HG03469 (cell line): ENCODE data around the gene PDCD1.
"Not testable (repeated sequence)": the region's sequence is repeated elsewhere in the genome, so short reads cannot be mapped to it uniquely, and the experiment has no call there.

Experiments used
- ATAC-seq: cut with Tn5 transposase; IDR thresholded peaks from one replicate; pipeline ENCODE4 v1.9.1; 2021; ENCODE audit warnings: mild to moderate bottlenecking, moderate library complexity, moderate number of reproducible peaks; ENCODE audit not compliant: unreplicated experiment

Gene PDCD1

GRCh38 chr2:241802421-241803318 lies 56.0 kb downstream of the PDCD1 start:
- no peak for ATAC-seq

GRCh38 chr2:241801611-241802420 lies 56.9 kb downstream of the PDCD1 start:
- no peak for ATAC-seq

GRCh38 chr2:241800198-241800903 lies 58.3 kb downstream of the PDCD1 start:
- ATAC-seq = not testable (repeated sequence)
